GM13976 (cell line): ENCODE data around the gene DCAF4.

Experiments
- DNase-seq: peaks from one replicate; pipeline ENCODE4 v3.0.0; 2012; ENCODE audit warnings: low spot score
- CTCF ChIP-seq: IDR thresholded peaks from 2 replicates; pipeline ENCODE4 v1.5.1; 2012; ENCODE audit warnings: borderline replicate concordance, mild to moderate bottlenecking; ENCODE audit not compliant: insufficient read depth; ENCODE audit errors: extremely low read depth, missing control alignments, control extremely low read depth
- in situ Hi-C: fragments of 300-500 bp; cut with MboI; formaldehyde crosslinking; loops from one replicate; pipeline ENCODE4 v1.12.0; 2022; ENCODE audit warnings: low sequenced_read_pairs, mixed read lengths, inconsistent platforms; ENCODE audit not compliant: unreplicated experiment

Gene DCAF4

GRCh38 chr14:72978856-72979255 lies 52.6 kb downstream of the DCAF4 start:
- no peak for DNase-seq
- in situ Hi-C loops: no loop called here
- no peak for TF ChIP-seq CTCF

- in situ Hi-C loops: no loop called here
- DNase-seq: no peak
Measured at GRCh38 chr14:72980863-72981262, 54.6 kb downstream of the DCAF4 start.

GRCh38 chr14:72982146-72982708 lies 56.0 kb downstream of the DCAF4 start:
- in situ Hi-C loops: no loop called here
- no peak for DNase-seq
- no peak for TF ChIP-seq CTCF

More at GRCh38 chr14:72980863-72981262, 54.6 kb downstream of the DCAF4 start:
- TF ChIP-seq CTCF: no peak

- no peak for TF ChIP-seq CTCF
- in situ Hi-C loops: no loop called here
- no peak for DNase-seq
Measured at GRCh38 chr14:72986214-72986613, 60.0 kb downstream of the DCAF4 start.

GRCh38 chr14:72986857-72987256 lies 60.6 kb downstream of the DCAF4 start:
- in situ Hi-C loops: no loop called here
- DNase-seq: no peak
- TF ChIP-seq CTCF: no peak

- TF ChIP-seq CTCF: no peak
- DNase-seq: no peak
- in situ Hi-C loops: no loop called here
Measured at GRCh38 chr14:72990171-72990570, 63.9 kb downstream of the DCAF4 start.
